Hippocampal formation (tissue), 2 donors: ENCODE measurements around the gene HOXD10.

Experiments used
- DNase-seq, 2 donors: peaks; one replicate each; lab custom pipeline; 2025; lab: John Stamatoyannopoulos, UW

Gene HOXD10

DNA sequence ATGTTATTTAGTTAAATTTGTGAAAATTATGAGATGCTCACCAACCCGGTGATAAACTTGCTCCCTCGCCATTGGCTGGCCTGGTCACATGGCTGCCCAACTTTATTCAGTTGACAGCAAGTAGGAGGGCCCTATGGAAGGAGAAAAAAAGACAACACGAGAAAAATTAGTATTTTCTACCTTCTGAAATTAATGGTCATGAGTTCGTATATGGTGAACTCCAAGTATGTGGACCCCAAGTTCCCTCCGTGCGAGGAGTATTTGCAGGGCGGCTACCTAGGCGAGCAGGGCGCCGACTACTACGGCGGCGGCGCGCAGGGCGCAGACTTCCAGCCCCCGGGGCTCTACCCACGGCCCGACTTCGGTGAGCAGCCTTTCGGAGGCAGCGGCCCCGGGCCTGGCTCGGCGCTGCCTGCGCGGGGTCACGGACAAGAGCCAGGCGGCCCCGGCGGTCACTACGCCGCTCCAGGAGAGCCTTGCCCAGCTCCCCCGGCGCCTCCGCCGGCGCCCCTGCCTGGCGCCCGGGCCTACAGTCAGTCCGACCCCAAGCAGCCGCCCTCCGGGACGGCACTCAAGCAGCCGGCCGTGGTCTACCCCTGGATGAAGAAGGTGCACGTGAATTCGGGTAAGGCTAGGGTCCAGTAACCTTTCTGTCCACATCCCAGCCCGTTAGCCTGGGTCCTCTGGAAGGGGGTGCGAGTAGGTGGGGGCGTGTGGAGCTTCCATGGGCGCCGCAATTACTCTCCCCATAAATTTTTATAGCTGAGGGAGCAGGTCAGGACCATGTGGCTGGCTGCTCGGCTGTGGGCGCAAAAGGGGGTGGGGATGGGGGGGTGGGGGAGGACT lies 35.1 kb downstream of the HOXD10 start, which contains the start of gene HOXD4:
Gene HOXD4, plus strand, starts transcription at position 109 of the 846 bp plus-strand sequence. Its CDS starts 84 bp downstream, at position 193.
- no peak for DNase-seq

DNA sequence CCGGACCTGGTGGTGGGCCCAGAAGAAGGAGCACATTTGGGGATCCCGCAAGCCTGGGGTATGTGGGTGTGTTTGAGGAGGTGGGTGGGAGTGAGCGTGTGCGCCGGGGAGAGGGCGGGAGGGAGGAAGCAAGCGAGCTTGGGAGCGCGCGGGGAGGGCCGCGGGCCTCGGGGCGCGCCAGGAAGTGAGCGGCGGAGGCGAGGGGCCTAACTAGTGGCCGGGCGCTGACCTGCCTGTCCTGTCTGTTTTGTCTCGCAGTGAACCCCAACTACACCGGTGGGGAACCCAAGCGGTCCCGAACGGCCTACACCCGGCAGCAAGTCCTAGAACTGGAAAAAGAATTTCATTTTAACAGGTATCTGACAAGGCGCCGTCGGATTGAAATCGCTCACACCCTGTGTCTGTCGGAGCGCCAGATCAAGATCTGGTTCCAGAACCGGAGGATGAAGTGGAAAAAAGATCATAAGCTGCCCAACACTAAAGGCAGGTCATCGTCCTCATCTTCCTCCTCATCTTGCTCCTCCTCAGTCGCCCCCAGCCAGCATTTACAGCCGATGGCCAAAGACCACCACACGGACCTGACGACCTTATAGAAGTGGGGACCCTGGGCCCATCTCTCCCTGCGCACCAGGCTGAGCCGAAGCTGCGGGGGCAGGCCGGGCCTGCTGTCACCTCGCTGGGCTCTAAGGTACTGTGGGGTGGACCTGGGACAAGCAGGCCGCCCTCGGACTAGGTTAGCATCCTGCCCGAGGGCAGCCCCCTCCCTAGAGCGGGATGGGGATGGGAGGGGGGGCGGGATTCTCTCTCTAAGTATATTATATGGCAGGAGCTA lies 36.0 kb downstream of the HOXD10 start:
- no peak for DNase-seq

DNA sequence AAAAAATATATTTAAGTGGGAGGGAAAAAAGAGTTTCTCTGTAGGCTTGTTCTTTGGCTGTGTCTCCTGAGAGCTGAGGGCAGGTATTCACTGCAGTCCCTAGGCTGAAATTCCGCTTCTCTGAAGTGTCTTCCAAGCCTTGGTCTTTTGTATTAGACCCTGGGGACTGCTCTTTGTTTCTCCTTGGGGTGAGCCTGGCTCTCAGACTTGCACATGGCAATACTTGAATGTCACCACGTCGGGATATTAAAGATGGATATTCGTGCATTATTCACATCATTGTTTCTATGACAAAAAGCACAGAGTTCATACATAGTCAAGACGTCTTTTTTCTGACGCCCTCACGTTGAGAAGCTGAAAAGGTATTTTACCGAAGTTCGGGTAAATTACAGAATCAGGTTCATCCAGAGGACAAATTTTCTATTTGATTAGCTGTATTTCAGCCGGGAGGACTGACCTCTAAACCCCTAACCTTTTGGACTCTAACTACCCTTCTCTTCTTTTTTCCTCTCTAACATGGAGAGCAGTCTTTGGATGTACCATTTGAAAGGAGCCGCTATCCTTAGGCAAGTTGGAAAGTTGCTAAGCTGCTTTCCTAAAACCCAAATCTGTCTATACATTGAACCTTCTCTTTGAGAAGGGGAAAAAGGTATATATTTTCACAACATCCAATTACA lies 38.1 kb downstream of the HOXD10 start:
- no peak for DNase-seq

GRCh38 chr2:176155356-176156044 lies 38.9 kb downstream of the HOXD10 start:
- DNase-seq = no peak

DNA sequence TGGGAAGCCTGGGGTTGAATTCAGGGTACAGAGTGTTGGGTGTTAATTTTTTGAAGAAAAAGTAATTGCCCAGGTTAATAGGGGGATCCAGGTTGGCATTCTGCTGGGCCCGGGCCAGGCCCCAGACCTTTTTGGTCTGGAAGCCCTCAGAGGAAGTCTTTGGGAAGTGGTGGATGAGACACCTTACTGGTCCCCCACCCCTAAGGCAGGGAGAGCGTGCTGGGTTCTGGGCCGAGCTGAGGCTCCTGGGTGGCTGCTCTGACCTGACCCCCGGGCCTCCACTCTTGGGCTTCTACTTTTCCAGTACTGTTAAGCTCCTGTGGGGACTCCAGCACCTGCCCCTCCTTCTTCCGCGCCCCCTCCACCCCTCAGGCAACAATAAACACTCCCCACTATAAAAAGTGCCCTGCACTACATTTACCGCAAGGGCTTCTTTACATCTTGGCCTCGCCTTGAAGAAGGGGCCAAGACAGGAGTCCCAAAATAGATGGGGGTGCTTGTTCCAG lies 39.8 kb downstream of the HOXD10 start:
- no peak for DNase-seq

- no peak for DNase-seq
Measured at GRCh38 chr2:176156807-176157498, 40.4 kb downstream of the HOXD10 start, which contains the start of gene HOXD3. Gene HOXD3 (plus strand): TSS chr2:176157307. CDS start chr2:176169115, 11,808 bp downstream.

- no peak for DNase-seq
Measured at GRCh38 chr2:176157499-176158185, 41.1 kb downstream of the HOXD10 start.

GRCh38 chr2:176158186-176158591 lies 41.6 kb downstream of the HOXD10 start:
- no peak for DNase-seq

DNA sequence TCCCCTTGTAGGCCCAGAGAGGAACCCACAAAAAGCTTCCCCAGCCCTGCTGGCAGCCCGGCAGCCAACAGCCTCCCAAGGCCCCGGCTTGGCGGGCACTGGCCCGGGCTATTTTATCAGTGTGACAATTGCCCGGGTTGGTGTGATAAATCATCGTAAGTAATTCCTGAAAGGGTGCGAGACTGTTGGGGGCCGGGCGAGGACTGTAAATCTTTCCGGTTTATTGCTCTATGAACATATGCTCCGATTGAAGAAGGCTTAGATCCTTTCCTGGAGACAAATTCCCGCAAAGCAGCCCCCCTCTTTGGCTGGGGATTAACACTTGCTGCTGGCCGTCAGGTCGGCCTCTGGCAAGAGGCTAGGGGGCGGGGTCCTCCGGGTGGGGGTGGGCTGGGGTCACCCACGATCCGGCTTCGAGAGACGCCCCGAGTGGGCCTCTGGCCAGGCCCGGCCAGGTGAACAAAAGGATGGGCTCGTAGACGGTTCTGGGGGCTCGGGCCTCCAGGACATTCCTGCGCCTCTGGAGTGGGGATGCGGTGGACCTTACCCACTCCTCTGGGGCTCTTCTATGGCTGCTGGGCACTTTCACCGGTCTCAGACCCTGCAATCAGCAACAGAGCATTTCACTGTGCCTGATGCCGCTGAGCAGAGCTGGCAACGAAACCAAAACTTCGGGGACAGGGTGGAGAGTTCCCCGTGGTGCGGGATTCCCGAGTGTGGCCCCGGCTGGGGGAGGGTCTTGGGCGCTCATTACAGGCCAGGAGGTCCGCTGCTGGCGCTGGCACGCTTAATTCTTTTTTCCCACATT lies 42.5 kb downstream of the HOXD10 start:
- DNase-seq = no peak

- DNase-seq = no peak
Measured at GRCh38 chr2:176159663-176160250, 43.2 kb downstream of the HOXD10 start.

DNA sequence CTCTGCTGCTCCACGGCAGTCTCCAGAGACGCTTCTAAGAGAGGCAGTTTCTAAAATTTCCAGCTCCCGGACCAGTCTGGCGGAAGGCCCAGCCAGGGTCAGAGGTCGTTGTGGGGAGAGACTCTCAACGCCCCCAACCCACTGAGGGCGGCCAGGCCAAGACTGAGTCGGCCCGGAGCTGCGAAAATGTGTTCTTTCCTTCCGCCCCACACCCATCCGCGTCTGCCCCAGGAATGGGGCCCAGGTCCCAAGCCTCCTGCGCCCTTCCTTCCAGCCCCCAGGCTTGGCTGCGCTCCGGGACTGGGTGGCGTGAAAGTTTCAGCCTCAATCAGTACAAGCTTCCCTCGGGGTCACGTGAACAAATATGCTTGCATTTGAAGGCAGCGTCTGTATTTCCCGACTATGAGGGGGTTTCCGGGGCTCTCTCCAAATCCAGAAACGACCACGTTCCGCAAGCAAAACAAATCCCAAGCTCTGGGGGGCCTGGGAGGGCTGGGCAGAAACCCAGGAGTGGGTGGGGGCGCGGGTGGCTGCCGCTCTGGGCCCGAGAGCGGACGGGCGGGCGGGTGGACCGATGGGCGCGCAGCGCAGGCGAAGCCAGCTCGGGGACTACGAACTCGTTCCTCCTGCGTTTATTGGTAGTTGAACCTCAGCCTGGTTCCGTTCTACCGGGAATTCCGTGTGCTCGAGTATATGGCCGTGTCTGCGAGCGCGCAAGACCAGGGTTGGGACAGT lies 43.8 kb downstream of the HOXD10 start:
- no peak for DNase-seq

DNA sequence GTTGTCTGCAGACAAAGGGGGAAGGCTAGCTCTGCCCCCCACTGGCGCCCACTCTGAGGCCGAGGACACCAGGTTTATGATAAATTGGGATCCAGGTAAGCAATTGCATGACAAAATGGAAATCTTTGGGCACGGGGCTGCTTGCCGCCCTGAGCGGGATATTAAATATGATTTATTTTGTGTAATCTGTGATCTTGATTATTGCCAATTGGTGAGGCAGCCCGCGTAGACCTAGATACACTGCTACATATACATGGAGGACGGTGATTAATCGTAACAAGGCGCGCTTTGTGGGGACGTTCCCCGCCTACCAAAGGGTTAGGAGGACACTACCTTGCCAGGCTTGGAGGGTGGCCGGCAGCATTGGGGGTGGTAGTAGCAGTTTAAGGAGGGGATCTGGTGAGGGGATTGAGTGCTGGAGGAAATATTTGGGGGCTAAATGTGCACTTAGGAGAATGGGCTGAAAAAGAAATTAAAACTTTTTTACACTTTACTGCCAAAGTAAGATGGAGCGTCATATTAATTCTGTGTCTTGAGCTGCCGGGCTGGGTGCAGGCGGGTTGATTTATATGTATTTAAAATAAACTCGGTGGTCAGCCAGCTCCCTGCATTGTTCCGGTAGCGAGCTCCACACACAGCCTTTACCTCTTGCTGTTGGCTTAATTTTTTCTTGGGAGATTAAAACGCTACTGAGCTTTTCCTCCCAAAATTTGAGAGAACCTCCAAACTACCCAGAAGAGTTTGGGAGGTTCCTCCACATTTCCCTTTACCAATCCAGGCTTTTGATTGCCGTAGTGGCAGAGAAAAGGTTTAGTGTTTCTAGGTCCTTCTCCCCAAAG lies 44.6 kb downstream of the HOXD10 start:
- no peak for DNase-seq

GRCh38 chr2:176161825-176162626 lies 45.4 kb downstream of the HOXD10 start:
- DNase-seq = no peak

- DNase-seq = no peak
Measured at GRCh38 chr2:176162911-176163671, 46.5 kb downstream of the HOXD10 start.

DNA sequence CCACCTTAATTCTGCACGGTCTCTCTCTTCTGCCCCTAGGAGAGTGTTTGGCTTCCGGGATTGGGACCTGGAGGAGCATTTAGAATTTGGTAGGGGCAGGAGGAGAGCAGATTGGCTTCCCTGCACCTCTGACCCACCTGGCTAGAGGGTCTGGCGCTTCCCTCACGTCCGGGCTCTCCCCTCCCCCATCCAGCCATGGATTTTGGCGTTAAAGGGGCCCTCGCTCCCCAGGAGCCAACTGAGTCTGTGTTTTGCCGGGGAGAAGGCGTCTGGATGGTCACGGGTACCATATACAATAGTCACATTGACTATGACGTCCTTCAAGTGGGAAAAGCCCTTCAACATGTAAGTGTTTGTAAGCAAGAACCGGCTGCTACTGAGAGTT lies 47.1 kb downstream of the HOXD10 start:
- DNase-seq = no peak

DNA sequence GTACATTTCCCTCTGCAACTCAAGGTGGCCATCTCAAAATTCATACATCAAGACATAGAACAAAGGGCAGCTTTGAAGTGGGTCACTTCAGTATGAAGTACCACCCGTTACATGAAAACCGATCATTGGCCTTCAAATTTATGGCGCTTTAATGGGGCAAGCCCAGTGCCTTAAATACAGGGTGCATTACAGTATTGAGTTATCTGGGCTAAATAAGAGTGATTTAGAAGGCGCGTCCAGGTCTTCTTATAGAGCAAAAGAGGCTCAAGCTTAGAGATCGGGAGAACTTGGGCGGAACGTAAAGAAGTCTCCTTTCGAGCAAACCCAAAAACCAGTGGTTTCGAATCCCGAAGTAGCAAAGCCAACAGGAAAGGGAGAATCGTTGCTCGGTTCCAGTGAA lies 47.6 kb downstream of the HOXD10 start:
- DNase-seq = no peak
